Ishikawa (cell line): Measurements from ENCODE around the gene PCCA.

ENCODE experiments used
- CEBPB ChIP-seq: IDR thresholded peaks from 2 replicates; pipeline ENCODE4 v1.6.1; 2012
- CREB1 ChIP-seq: IDR thresholded peaks from 2 replicates; pipeline ENCODE4 v1.6.1; 2012; ENCODE audit warnings: low read depth
- EGR1 ChIP-seq: IDR thresholded peaks from 2 replicates; pipeline ENCODE4 v1.6.1; 2012
- EP300 ChIP-seq: IDR thresholded peaks from 2 replicates; pipeline ENCODE4 v1.6.1; 2012; ENCODE audit warnings: borderline replicate concordance
- FOXM1 ChIP-seq: IDR thresholded peaks from 2 replicates; pipeline ENCODE4 v1.6.1; 2012; ENCODE audit warnings: low read depth, borderline replicate concordance
- NFIC ChIP-seq: IDR thresholded peaks from 2 replicates; pipeline ENCODE4 v1.6.1; 2012
- RAD21 ChIP-seq: IDR thresholded peaks from 2 replicates; pipeline ENCODE4 v1.6.1; 2012; ENCODE audit warnings: low read depth
- TAF1 ChIP-seq: IDR thresholded peaks from 2 replicates; pipeline ENCODE4 v1.6.1; 2012; ENCODE audit warnings: low read depth, mild to moderate bottlenecking
- TCF12 ChIP-seq: IDR thresholded peaks from 2 replicates; pipeline ENCODE4 v1.6.1; 2012; ENCODE audit warnings: low read depth
- TEAD4 ChIP-seq: IDR thresholded peaks from 2 replicates; pipeline ENCODE4 v1.6.1; 2012
- YY1 ChIP-seq: IDR thresholded peaks from 2 replicates; pipeline ENCODE4 v1.6.1; 2012; ENCODE audit warnings: low read depth
- ZBTB7A ChIP-seq: IDR thresholded peaks from 2 replicates; pipeline ENCODE4 v1.6.1; 2012; ENCODE audit warnings: low read depth
- TF ChIP-seq, protein P1 (sequence below): IDR thresholded peaks from 2 replicates; pipeline ENCODE4 v1.6.1; 2012; ENCODE audit warnings: low read depth, mild to moderate bottlenecking
- TF ChIP-seq, protein P2 (sequence below): IDR thresholded peaks from 2 replicates; pipeline ENCODE4 v1.6.1; 2012
- TF ChIP-seq, protein P3 (sequence below): IDR thresholded peaks from 2 replicates; pipeline ENCODE4 v1.6.1; 2012

PCCA gene

DNA sequence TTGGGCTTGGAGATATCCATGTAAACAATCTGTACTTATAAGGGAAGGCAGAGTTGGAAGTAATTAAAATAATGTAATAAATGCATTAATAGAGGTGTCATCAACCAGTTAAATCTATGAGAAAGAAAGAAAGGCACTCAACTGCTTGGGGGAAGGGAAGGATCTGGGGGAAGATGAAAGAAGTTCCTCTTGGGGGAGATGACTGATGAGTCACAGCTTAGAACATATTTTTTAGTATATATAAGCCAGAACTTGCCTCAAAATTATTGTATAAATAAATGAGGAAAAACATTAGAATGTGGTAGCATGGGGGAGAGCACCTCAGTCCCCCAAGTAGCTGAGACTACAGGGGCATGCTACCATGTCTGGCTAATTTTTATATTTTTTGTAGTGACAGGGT lies 293.9 kb downstream of the PCCA start:
- TF ChIP-seq FOXM1 (no peak), YY1 (no peak), CREB1 (no peak), TCF12 (no peak), RAD21 (no peak), CEBPB (no peak)
- TF ChIP-seq, protein P1, sequence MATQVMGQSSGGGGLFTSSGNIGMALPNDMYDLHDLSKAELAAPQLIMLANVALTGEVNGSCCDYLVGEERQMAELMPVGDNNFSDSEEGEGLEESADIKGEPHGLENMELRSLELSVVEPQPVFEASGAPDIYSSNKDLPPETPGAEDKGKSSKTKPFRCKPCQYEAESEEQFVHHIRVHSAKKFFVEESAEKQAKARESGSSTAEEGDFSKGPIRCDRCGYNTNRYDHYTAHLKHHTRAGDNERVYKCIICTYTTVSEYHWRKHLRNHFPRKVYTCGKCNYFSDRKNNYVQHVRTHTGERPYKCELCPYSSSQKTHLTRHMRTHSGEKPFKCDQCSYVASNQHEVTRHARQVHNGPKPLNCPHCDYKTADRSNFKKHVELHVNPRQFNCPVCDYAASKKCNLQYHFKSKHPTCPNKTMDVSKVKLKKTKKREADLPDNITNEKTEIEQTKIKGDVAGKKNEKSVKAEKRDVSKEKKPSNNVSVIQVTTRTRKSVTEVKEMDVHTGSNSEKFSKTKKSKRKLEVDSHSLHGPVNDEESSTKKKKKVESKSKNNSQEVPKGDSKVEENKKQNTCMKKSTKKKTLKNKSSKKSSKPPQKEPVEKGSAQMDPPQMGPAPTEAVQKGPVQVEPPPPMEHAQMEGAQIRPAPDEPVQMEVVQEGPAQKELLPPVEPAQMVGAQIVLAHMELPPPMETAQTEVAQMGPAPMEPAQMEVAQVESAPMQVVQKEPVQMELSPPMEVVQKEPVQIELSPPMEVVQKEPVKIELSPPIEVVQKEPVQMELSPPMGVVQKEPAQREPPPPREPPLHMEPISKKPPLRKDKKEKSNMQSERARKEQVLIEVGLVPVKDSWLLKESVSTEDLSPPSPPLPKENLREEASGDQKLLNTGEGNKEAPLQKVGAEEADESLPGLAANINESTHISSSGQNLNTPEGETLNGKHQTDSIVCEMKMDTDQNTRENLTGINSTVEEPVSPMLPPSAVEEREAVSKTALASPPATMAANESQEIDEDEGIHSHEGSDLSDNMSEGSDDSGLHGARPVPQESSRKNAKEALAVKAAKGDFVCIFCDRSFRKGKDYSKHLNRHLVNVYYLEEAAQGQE = no peak

DNA sequence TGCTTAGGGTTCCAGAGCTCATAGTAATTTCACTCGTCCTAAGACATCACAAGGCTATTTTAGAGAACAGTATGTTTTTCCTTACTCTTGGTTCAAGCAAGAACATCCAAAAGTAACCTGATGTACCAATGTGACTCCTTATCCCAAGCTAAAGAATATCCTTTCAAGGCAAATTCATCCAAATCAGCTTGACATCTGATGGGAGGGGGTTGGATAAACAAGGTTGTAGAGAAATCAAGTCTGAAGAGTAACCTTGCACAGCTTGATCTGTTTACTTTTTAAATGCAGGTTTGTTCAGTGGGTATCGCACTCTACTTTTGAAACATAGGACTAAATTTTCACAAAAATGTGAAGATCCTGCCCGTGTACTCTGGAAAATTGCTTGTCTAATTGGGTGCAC lies 298.5 kb downstream of the PCCA start:
- TF ChIP-seq CEBPB (no peak), TEAD4 (no peak), ZBTB7A (no peak), FOXM1 (no peak), NFIC (no peak), YY1 (no peak), TAF1 (no peak), EP300 (no peak), CREB1 (no peak), EGR1 (no peak), RAD21 (no peak), TCF12 (no peak)
- TF ChIP-seq, protein P2, sequence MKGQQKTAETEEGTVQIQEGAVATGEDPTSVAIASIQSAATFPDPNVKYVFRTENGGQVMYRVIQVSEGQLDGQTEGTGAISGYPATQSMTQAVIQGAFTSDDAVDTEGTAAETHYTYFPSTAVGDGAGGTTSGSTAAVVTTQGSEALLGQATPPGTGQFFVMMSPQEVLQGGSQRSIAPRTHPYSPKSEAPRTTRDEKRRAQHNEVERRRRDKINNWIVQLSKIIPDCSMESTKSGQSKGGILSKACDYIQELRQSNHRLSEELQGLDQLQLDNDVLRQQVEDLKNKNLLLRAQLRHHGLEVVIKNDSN = no peak
- TF ChIP-seq, protein P3, sequence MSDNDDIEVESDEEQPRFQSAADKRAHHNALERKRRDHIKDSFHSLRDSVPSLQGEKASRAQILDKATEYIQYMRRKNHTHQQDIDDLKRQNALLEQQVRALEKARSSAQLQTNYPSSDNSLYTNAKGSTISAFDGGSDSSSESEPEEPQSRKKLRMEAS = no peak
- TF ChIP-seq, protein P1 = no peak

DNA sequence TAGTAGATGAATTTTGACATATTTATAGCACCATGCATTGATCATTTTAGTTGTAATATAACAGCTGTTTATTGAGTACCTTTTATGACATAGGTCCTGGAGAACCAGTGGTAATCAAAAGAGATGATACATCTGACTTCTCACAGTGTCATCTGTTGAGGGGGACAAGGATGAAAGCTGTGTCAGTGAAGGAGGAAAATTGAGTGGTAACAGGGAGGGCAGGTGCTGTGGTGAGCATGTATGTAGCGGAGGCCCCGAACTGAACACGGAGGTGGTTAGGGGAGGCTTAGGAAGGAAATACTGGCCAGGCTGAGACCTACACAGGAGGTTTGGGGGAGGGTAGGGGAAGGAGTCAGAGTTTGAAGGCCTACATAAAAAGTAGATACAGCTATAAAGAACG lies 300.0 kb downstream of the PCCA start:
- TF ChIP-seq, protein P3 = no peak
- TF ChIP-seq ZBTB7A = no peak
- TF ChIP-seq YY1 = no peak
- TF ChIP-seq CREB1 = no peak
- no peak for TF ChIP-seq TEAD4
- TF ChIP-seq CEBPB = no peak
- TF ChIP-seq, protein P1 = no peak
- TF ChIP-seq RAD21 = no peak
- no peak for TF ChIP-seq EP300
- TF ChIP-seq TCF12 = no peak

DNA sequence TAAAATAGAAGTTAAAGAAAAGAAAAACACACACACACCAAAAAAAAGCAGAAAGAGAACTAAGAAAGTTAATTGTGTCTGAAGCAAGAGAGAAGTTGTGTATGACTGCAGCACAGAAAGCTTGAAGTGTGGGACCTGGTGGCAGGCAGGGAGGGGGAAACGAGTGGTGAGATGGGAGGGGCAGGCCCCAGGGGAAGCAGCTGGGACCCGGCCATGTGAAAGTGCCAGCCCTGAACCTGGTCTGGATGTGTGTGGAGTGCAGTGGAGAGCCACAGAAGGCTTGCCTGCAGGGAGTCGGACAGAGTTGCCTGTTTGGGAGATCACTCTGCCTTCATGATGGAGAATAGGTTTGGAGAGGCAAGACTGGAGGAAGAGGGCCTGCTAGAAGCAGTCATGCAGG lies 300.7 kb downstream of the PCCA start:
- TF ChIP-seq EGR1 (no peak), TAF1 (no peak), NFIC (no peak)
- TF ChIP-seq, protein P3 = no peak
- TF ChIP-seq, protein P2 = no peak
